A673 (cell line): ENCODE results near the gene TENM3.

Source experiments
- CTCF ChIP-seq: fragments of 300-800, 200-600 bp; sonication (generic); conservative IDR thresholded peaks from 2 replicates; pipeline ENCODE4 v1.5.1; 2017; ENCODE audit warnings: low read depth, mild to moderate bottlenecking, antibody characterized with exemption, low read length, moderate library complexity, mixed read lengths
- EZH2 ChIP-seq: fragments of 200-600 bp; sonication (generic); IDR thresholded peaks from 2 replicates; pipeline ENCODE4 v1.6.1; 2017; ENCODE audit warnings: borderline replicate concordance, low read depth, mild to moderate bottlenecking, mixed read lengths, antibody characterized with exemption, low read length; ENCODE audit not compliant: poor library complexity, severe bottlenecking

DNA sequence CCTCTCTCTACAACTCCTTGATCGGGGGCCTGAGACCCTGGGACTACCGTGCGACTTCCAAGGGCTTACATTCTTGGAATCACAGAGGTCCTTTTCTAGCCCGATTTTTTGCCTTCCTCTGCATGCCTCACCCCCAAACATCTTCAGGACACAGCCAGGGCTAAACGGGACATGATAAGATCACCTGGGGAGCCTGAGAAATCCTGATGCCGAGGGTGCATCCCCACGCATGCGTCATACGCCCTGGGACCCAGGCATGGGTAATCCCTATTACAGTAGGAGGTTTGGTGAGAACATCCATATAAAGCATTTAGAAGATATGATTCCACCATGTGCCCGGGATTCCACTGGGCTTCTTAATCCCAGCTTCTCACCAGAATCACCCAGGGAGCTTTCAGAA, 596.9 kb downstream of the TENM3 start:
- TF ChIP-seq CTCF (no peak), EZH2 (no peak)
